Measurements from ENCODE around the gene B4GALT5.

The B4GALT5 gene

GRCh38 chr20:49668181-49668877 is 45.3 kb downstream of the B4GALT5 start:
- Mint-ChIP-seq H3K4me3 (peak overlapping the region; percentile 69), H3K36me3 (ENCODE audit: insufficient read depth) (peaks cover 11% of the 10 kb centered on the region), H3K9me3 (no peaks in the 10 kb centered on the region), H3K27ac (ENCODE audit: low read depth) (peak overlapping the region; percentile 89), H3K4me1 (peaks cover 42% of the 10 kb centered on the region), H3K27me3 (no peaks in the 10 kb centered on the region)
- peak; percentile 68 to 91 for DNase-seq (ENCODE audit: low spot score in 2 of 2)
- peak; percentile 93 for ATAC-seq (replicated peaks; ENCODE audit: extremely low read depth, poor library complexity, severe bottlenecking)

GRCh38 chr20:49666911-49667310 is 46.8 kb downstream of the B4GALT5 start:
- Mint-ChIP-seq H3K36me3 (ENCODE audit: insufficient read depth) (peaks cover 10% of the 10 kb centered on the region), H3K9me3 (no peaks in the 10 kb centered on the region), H3K27ac (ENCODE audit: low read depth) (no peak overlapping the region), H3K4me3 (no peak overlapping the region), H3K4me1 (peaks cover 44% of the 10 kb centered on the region), H3K27me3 (no peaks in the 10 kb centered on the region)
- ATAC-seq (replicated peaks; ENCODE audit: extremely low read depth, poor library complexity, severe bottlenecking): no peak
- DNase-seq (ENCODE audit: low spot score in 2 of 2): no peak

GRCh38 chr20:49665796-49666195 is 47.9 kb downstream of the B4GALT5 start:
- Mint-ChIP-seq H3K27ac (ENCODE audit: low read depth) (no peak overlapping the region), H3K4me1 (peaks cover 44% of the 10 kb centered on the region), H3K4me3 (no peak overlapping the region), H3K27me3 (no peaks in the 10 kb centered on the region), H3K9me3 (no peaks in the 10 kb centered on the region), H3K36me3 (ENCODE audit: insufficient read depth) (peaks cover 10% of the 10 kb centered on the region)
- DNase-seq (ENCODE audit: low spot score in 2 of 2) (no peak), ATAC-seq (replicated peaks; ENCODE audit: extremely low read depth, poor library complexity, severe bottlenecking) (no peak)

GRCh38 chr20:49664612-49665313 is 48.9 kb downstream of the B4GALT5 start:
- H3K27me3 Mint-ChIP-seq: no peaks in the 10 kb centered on the region
- ATAC-seq (replicated peaks; ENCODE audit: extremely low read depth, poor library complexity, severe bottlenecking): no peak
- no peaks in the 10 kb centered on the region for H3K9me3 Mint-ChIP-seq
- peaks cover 8% of the 10 kb centered on the region for H3K36me3 Mint-ChIP-seq (ENCODE audit: insufficient read depth)
- no peak for DNase-seq (ENCODE audit: low spot score in 2 of 2)
- H3K4me3 Mint-ChIP-seq: no peak overlapping the region
- H3K4me1 Mint-ChIP-seq: peaks cover 44% of the 10 kb centered on the region
- no peak overlapping the region for H3K27ac Mint-ChIP-seq (ENCODE audit: low read depth)

GRCh38 chr20:49663112-49663511 is 50.6 kb downstream of the B4GALT5 start:
- peak overlapping the region; percentile 11 for H3K27ac Mint-ChIP-seq (ENCODE audit: low read depth)
- H3K4me3 Mint-ChIP-seq: no peak overlapping the region
- no peaks in the 10 kb centered on the region for H3K9me3 Mint-ChIP-seq
- ATAC-seq (replicated peaks; ENCODE audit: extremely low read depth, poor library complexity, severe bottlenecking): no peak
- H3K4me1 Mint-ChIP-seq: peaks cover 31% of the 10 kb centered on the region
- H3K27me3 Mint-ChIP-seq: no peaks in the 10 kb centered on the region
- H3K36me3 Mint-ChIP-seq (ENCODE audit: insufficient read depth): peaks cover 1% of the 10 kb centered on the region
- DNase-seq (ENCODE audit: low spot score in 2 of 2): no peak

GRCh38 chr20:49661560-49662329 is 51.9 kb downstream of the B4GALT5 start:
- H3K36me3 Mint-ChIP-seq (ENCODE audit: insufficient read depth): peaks cover 1% of the 10 kb centered on the region
- no peak overlapping the region for H3K4me3 Mint-ChIP-seq
- peaks cover 30% of the 10 kb centered on the region for H3K4me1 Mint-ChIP-seq
- no peak for DNase-seq (ENCODE audit: low spot score in 2 of 2)
- no peaks in the 10 kb centered on the region for H3K27me3 Mint-ChIP-seq
- peak overlapping the region; percentile 32 for H3K27ac Mint-ChIP-seq (ENCODE audit: low read depth)
- peak; percentile 85 for ATAC-seq (replicated peaks; ENCODE audit: extremely low read depth, poor library complexity, severe bottlenecking)
- H3K9me3 Mint-ChIP-seq: no peaks in the 10 kb centered on the region

- no peak overlapping the region for H3K27ac Mint-ChIP-seq (ENCODE audit: low read depth)
- H3K4me3 Mint-ChIP-seq: no peak overlapping the region
- no peak for ATAC-seq (replicated peaks; ENCODE audit: extremely low read depth, poor library complexity, severe bottlenecking)
- no peak for DNase-seq (ENCODE audit: low spot score in 2 of 2)
- no peaks in the 10 kb centered on the region for H3K9me3 Mint-ChIP-seq
- H3K4me1 Mint-ChIP-seq: peaks cover 35% of the 10 kb centered on the region
- no peaks in the 10 kb centered on the region for H3K27me3 Mint-ChIP-seq
- peaks cover 6% of the 10 kb centered on the region for H3K36me3 Mint-ChIP-seq (ENCODE audit: insufficient read depth)
Observed at GRCh38 chr20:49660912-49661311, 52.8 kb downstream of the B4GALT5 start.

GRCh38 chr20:49659056-49659455 is 54.6 kb downstream of the B4GALT5 start:
- no peaks in the 10 kb centered on the region for H3K27me3 Mint-ChIP-seq
- no peaks in the 10 kb centered on the region for H3K9me3 Mint-ChIP-seq
- H3K4me1 Mint-ChIP-seq: peaks cover 24% of the 10 kb centered on the region
- H3K27ac Mint-ChIP-seq (ENCODE audit: low read depth): no peak overlapping the region
- DNase-seq (ENCODE audit: low spot score in 2 of 2) (no peak), ATAC-seq (replicated peaks; ENCODE audit: extremely low read depth, poor library complexity, severe bottlenecking) (no peak)
- peaks cover 8% of the 10 kb centered on the region for H3K36me3 Mint-ChIP-seq (ENCODE audit: insufficient read depth)
- no peak overlapping the region for H3K4me3 Mint-ChIP-seq

GRCh38 chr20:49658508-49658907 is 55.2 kb downstream of the B4GALT5 start:
- H3K36me3 Mint-ChIP-seq (ENCODE audit: insufficient read depth): peaks cover 8% of the 10 kb centered on the region
- H3K4me3 Mint-ChIP-seq: no peak overlapping the region
- no peaks in the 10 kb centered on the region for H3K27me3 Mint-ChIP-seq
- DNase-seq (ENCODE audit: low spot score in 2 of 2): no peak
- no peak for ATAC-seq (replicated peaks; ENCODE audit: extremely low read depth, poor library complexity, severe bottlenecking)
- no peaks in the 10 kb centered on the region for H3K9me3 Mint-ChIP-seq
- peaks cover 23% of the 10 kb centered on the region for H3K4me1 Mint-ChIP-seq
- no peak overlapping the region for H3K27ac Mint-ChIP-seq (ENCODE audit: low read depth)

GRCh38 chr20:49657118-49657901 is 56.4 kb downstream of the B4GALT5 start:
- Mint-ChIP-seq H3K36me3 (ENCODE audit: insufficient read depth) (peaks cover 9% of the 10 kb centered on the region), H3K27me3 (no peaks in the 10 kb centered on the region), H3K4me1 (peaks cover 14% of the 10 kb centered on the region), H3K9me3 (no peaks in the 10 kb centered on the region), H3K27ac (ENCODE audit: low read depth) (peak overlapping the region; percentile 79), H3K4me3 (no peak overlapping the region)
- no peak for ATAC-seq (replicated peaks; ENCODE audit: extremely low read depth, poor library complexity, severe bottlenecking)
- DNase-seq (ENCODE audit: low spot score in 2 of 2): no peak

- no peak for ATAC-seq (replicated peaks; ENCODE audit: extremely low read depth, poor library complexity, severe bottlenecking)
- H3K4me1 Mint-ChIP-seq: peaks cover 7% of the 10 kb centered on the region
- H3K4me3 Mint-ChIP-seq: no peak overlapping the region
- H3K27ac Mint-ChIP-seq (ENCODE audit: low read depth): peak overlapping the region; percentile 36
- no peaks in the 10 kb centered on the region for H3K9me3 Mint-ChIP-seq
- H3K36me3 Mint-ChIP-seq (ENCODE audit: insufficient read depth): peaks cover 11% of the 10 kb centered on the region
- H3K27me3 Mint-ChIP-seq: no peaks in the 10 kb centered on the region
- DNase-seq (ENCODE audit: low spot score in 2 of 2): no peak
Observed at GRCh38 chr20:49656304-49656703, 57.4 kb downstream of the B4GALT5 start.

GRCh38 chr20:49653925-49654434 is 59.7 kb downstream of the B4GALT5 start:
- peak overlapping the region; percentile 49 for H3K27ac Mint-ChIP-seq (ENCODE audit: low read depth)
- DNase-seq (ENCODE audit: low spot score in 2 of 2) (no peak), ATAC-seq (replicated peaks; ENCODE audit: extremely low read depth, poor library complexity, severe bottlenecking) (no peak)
- no peak overlapping the region for H3K4me3 Mint-ChIP-seq
- peaks cover 7% of the 10 kb centered on the region for H3K4me1 Mint-ChIP-seq
- peaks cover 11% of the 10 kb centered on the region for H3K36me3 Mint-ChIP-seq (ENCODE audit: insufficient read depth)
- no peaks in the 10 kb centered on the region for H3K27me3 Mint-ChIP-seq
- H3K9me3 Mint-ChIP-seq: no peaks in the 10 kb centered on the region
